Lower leg skin (tissue), 4 donors: ENCODE results near the gene RSPH9. TPM values are rescaled to one million over a fixed set of nuclear protein-coding genes. Genes with fewer than 3 reads are reported as not detected.
"Not testable (repeated sequence)": the region's sequence is repeated elsewhere in the genome, so short reads cannot be mapped to it uniquely, and the experiment has no call there.

Source experiments
- DNase-seq, 2 donors: peaks; one replicate each; pipeline ENCODE4 v3.0.0-alpha.2; 2019; ENCODE audit warnings: low spot score in 2 of 2
- H3K4me3 ChIP-seq: fragments of 200-600 bp; sonication (generic); 2 replicates; pipeline ENCODE4 v1.5.1; 2017; ENCODE audit warnings: mild to moderate bottlenecking, low read depth; ENCODE audit not compliant: poor library complexity, severe bottlenecking
- CTCF ChIP-seq, 3 donors: fragments of 450-650 bp; IDR thresholded peaks; one replicate each; pipeline ENCODE4 v1.5.1; 2016; ENCODE audit warnings: antibody characterized with exemption in 3 of 3, mild to moderate bottlenecking in 3 of 3, moderate library complexity in 2 of 3
- POLR2A ChIP-seq, 2 donors: fragments of 450-650 bp; IDR thresholded peaks; one replicate each; pipeline ENCODE4 v1.6.1; 2016 to 2017; ENCODE audit warnings: antibody characterized with exemption in 2 of 2, mild to moderate bottlenecking in 1 of 2, moderate library complexity in 1 of 2
- WGBS, 2 donors: methylation state at CpG; one replicate each; pipeline ENCODE4 v1.1.5; 2018; 5-methylcytosine and 5-hydroxymethylcytosine counted together
- intact Hi-C: fragments of 100-400 bp; cut with DNase I; formaldehyde crosslinking; loops from one replicate; pipeline ENCODE4 v1.15.0; 2023; ENCODE audit warnings: low total_unique reads
- total RNA-seq, 4 donors: library from RNA; depleted of rRNA; stranded (reverse); fragments of >200 nt; gene quantifications; one replicate each; pipeline ENCODE4 v1.1.0, GENCODE V29; 2016

Gene RSPH9
- total RNA-seq, 4 donors from 2014 or later: 0.17 to 0.42 TPM; not detected in 2

- intact Hi-C loops: no loop called here
Measured at GRCh38 chr6:43639984-43640800, 4.6 kb upstream of the RSPH9 start.

GRCh38 chr6:43645613-43645964, 753 bp downstream of the RSPH9 start:
- intact Hi-C loops: no loop called here
- TF ChIP-seq CTCF (IDR thresholded peaks at IDR 0.05) (no peak), POLR2A (IDR thresholded peaks at IDR 0.05) (no peak)
- no peak for DNase-seq
- no peak overlapping the region for H3K4me3 ChIP-seq
- 6 to 10% methylated on average over 9 of the region's 9 CpGs for WGBS, 2 donors

More at GRCh38 chr6:43639984-43640800, 4.6 kb upstream of the RSPH9 start:
- DNase-seq: no peak
- no peak overlapping the region for H3K4me3 ChIP-seq
- no peak for TF ChIP-seq POLR2A (IDR thresholded peaks at IDR 0.05)
- no peak for TF ChIP-seq CTCF (IDR thresholded peaks at IDR 0.05)
- WGBS, 2 donors: 86 to 88% methylated on average over 21 of the region's 21 CpGs

- intact Hi-C loops: no loop called here
Measured at GRCh38 chr6:43647613-43648012, 2.8 kb downstream of the RSPH9 start.

DNA sequence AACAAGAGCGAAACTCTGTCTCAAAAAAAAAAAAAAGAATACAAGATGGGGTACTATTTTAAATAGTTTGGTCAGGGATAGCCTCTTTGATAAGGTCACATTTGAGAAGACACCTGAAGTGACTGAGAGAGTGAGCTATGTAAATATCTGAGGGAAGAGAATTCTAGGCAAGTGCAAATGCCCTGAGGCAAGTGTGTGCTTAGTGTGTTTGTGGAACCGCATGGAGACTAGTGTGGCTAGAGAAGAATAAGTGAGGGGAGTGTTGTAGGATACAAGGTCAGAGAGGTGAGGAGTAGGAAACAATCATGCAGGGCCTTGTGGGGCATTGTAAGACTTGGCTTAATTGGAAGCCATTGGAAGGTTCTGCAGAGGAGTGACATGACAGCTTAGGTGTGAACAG, 3.4 kb downstream of the RSPH9 start:
- intact Hi-C loops: no loop called here
- 93 to 94% methylated on average over 2 of the region's 2 CpGs for WGBS, 2 donors
- H3K4me3 ChIP-seq: no peak overlapping the region
- TF ChIP-seq CTCF (IDR thresholded peaks at IDR 0.05) (no peak), POLR2A (IDR thresholded peaks at IDR 0.05) (no peak)
- DNase-seq: no peak

More at GRCh38 chr6:43647613-43648012, 2.8 kb downstream of the RSPH9 start:
- TF ChIP-seq POLR2A (IDR thresholded peaks at IDR 0.05) (no peak), CTCF (IDR thresholded peaks at IDR 0.05) (no peak)
- no peak overlapping the region for H3K4me3 ChIP-seq
- no peak for DNase-seq
- WGBS, 2 donors: 96 to 98% methylated on average over 3 of the region's 3 CpGs

DNA sequence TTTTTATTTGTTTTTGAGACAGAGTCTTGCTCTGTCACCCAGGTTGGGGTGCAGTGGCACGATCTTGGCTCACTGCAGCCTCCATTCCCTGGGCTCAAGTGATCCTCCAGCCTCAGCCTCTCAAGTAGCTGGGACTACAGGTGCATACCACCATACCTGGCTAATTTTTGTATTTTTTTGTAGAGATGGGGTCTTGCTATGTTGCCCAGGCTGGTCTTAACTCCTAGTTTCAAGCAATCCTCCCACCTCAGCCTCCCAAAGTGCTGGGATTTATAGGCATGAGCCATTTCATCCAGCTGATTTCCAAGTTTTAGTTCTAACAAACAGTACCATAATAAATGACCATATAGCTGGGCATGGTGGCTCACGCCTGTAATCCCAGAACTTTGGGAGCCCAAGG, 8.0 kb downstream of the RSPH9 start:
- H3K4me3 ChIP-seq, DNase-seq, intact Hi-C loops: not testable (repeated sequence)
- WGBS, 2 donors: 93 to 95% methylated on average over 2 of the region's 2 CpGs

DNA sequence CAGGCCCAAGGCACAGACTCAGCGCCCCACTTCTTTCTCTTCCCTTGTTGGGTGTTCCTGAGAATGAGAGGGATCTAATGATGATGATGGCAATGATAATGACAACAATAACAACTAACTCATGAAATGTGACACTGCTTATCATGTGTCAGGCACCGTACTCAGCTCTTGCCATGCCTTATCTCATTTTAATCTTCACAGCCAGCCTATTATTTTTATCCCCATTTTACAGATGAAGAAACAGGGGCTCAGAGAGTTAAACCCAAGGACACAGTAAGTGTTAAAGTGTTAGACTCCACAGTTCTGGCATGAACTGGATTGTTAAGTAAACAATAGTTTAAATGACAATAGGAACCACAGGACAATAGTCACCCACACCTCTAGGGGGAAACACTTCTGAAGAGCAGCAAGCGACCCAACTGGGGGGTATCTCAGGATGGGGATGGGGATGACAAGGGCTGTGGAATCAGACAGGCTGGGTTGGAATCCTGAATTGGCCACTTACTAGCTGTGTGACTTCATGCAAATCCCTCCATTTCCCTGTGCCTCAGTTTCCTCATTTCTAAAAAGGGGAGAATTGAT, 12.5 kb downstream of the RSPH9 start:
- intact Hi-C loops: no loop called here
- TF ChIP-seq CTCF (IDR thresholded peaks at IDR 0.05): no peak
- TF ChIP-seq POLR2A (IDR thresholded peaks at IDR 0.05): no peak
- no peak overlapping the region for H3K4me3 ChIP-seq
- 83 to 90% methylated on average over 3 of the region's 3 CpGs for WGBS, 2 donors
- no peak for DNase-seq
